NCI-H2196 (cell line): ENCODE results near the gene PLCG2.

Experiments used
- DNase-seq: peaks from one replicate; lab custom pipeline; 2025; ENCODE audit not compliant: unreplicated experiment; lab: John Stamatoyannopoulos, UW

Gene PLCG2

DNA sequence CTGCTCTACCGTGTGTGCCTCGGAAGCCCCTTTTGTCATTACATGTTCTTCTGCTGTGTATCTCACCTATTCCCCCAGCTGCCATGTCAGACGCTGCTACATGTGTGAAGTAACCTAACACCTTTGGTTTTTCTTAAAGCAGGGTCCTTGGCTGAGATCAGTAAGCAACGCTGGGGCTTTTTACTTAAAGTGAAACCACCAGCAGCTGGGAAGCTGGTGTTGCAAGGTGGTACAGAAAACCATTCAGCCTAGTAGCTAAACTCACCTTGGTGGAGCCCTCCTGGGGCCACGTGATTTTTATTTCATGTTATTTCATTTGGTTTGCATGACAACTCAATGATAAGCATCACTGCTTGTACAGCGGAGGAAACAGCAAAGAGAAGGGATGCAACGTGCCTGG, 62.6 kb downstream of the PLCG2 start:
- no peak for DNase-seq

DNA sequence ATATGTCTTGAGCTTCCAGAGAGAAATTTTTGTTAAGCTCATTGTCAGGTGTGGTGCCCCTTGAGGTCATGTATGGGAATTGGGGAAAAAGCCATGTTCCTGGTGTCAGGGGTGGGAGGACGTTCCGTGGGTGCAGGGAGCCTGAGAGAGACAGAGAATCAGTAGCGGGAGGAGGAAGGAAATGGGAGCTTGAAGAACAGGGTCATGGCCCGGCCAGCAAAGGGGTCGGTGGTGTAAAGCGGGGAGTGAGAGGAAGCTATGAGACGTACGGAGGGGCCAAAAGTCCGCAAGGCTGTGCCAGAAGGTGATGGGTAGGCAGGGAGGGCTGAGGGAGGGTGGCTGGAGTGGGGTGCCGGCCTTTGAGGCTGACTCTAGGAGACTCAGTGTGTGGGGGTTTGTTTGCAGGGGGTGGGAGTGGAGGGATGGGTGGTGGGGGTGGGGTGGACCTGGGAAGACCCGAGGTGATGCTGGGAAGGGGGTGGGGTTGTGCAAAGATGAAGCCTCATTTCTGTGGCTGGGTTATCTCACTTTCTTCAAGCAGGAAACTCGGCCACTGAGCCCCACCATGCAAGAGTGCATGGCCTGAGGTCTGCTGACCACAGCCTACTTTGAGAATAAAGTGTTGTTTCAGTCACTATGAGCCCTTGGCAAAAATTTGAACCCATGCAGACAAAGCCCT, 63.6 kb downstream of the PLCG2 start:
- no peak for DNase-seq

DNA sequence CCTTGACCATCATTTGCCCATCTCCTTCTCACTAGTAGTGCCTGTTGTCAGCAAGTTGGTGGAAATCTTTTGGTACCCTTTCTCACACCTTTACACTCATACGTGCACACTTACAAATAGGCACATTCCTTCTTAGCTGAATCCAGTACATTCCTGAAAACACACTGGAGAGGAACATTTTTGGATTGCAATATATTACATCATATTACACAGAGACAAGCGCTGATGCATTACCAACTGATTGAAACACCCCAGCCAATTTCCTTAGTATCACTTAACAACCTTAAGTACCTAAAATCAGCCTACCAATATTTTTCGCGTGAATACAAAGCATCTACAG, 64.1 kb downstream of the PLCG2 start:
- no peak for DNase-seq

DNA sequence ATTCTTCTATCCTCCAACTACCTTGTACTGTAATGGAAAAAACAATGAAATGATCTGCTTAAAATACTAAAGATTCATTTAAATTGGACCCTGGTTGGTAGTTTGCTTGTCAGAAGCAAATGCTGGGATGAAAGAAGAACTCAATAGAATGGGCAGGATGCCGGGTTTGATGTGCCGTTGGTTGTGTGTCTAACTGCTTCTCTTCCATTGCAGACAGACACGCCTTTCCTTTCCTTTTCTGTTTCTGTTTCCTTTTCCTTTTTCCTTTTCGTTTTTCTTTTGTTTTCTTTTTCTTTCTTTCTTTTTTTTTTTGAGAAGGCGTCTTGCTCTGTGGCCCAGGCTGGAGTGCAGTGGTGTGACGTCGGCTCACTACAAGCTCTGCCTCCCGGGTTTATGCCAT, 64.6 kb downstream of the PLCG2 start:
- DNase-seq: no peak

DNA sequence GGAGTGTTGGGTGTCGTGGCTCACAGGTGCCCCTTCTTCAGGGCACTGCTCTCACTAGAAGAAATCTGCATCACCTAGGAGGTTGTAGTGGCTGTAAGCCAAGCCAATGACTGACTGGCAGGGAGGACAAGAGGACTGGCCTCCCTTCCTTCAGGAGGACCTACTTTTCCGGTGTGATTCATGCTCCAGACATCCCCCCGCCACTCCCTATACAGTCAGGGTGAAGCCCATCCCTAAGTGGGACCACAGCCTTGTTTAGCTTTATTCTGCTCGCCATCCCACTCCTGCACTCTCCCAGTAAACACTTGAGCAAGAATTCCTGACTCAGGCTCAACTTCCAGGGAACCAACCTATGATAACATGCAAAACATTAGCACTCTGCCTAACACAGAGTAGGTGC, 67.0 kb downstream of the PLCG2 start:
- DNase-seq: no peak

DNA sequence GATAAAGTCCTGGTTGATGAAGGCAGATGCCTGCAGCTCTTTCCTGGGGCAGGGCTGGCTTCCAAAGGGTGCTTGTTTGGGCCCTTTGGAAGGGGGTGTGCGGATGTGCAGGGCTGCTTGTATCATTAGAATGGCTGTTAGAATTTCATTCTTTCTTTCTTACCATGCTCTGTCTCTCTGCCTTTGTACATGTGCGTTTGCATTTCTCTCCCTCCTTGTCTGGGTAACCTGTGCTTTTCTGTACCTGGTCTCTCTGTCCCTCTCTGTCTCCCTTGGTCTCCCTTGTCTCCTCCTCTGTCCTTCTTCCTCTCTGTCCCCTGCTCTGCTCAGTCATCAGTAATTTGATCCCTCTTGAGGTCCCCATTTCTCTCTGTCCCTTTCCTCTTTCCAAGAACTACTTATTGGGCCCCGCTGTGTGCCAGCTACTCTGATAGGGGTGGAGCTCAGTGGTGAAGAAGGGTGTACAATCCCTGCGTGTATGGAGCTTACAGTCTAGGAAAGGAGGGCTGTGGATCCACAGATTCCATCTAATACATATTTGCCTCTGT, 69.3 kb downstream of the PLCG2 start:
- no peak for DNase-seq

DNA sequence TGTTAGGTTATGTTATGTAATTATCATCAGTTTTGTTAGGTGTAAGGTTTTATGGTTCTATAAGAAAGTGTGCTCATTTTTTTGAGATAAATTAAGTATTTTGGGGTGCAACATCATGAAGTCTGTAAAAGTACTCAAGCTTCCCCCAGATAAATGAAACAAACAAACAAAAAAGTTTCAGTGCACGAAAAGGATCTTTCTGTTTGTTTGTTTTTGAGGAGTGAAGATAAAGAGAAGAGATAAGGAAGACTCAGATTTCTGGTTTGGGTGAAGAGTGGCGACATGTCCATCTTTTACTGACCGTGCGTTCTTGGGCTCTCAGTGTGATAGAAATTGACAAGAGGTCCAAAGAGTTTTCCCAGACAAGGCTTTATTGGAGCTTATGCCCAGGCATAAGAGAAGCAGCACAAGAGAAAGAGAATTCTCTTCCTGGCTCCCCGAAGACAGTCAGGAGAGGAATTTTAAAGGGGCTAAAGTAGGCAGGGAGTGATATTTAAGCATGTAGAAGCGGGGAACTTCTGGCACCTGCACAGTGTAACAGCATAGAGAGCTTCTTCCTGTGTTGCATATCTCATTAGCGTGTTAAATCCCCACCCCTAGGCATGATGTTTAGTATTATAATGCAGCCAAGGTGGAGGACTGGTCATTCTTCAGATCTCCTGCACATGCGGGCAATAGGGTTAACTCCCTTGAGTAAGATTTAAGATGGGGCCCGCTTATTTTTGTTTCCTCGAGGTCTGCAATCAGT, 71.3 kb downstream of the PLCG2 start:
- no peak for DNase-seq

DNA sequence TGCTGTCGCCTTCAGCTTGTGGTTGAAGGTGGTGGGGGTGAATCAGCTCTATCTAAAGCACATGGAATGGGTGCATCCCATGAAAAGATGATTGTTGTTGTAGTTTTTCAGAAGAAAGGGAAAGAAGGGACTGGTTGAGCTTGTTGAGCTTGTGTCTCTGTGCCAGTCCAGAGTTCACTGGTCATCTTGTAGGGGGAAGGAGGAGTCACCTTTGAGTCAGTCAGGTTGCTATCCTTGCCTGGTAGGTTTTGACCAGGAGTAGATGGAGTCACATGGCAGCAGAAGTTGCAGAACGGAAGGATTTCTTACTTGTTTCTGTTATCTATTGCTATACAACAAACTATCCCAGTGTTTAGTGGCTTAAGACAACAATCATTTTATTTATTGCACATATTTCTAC, 73.3 kb downstream of the PLCG2 start:
- no peak for DNase-seq

DNA sequence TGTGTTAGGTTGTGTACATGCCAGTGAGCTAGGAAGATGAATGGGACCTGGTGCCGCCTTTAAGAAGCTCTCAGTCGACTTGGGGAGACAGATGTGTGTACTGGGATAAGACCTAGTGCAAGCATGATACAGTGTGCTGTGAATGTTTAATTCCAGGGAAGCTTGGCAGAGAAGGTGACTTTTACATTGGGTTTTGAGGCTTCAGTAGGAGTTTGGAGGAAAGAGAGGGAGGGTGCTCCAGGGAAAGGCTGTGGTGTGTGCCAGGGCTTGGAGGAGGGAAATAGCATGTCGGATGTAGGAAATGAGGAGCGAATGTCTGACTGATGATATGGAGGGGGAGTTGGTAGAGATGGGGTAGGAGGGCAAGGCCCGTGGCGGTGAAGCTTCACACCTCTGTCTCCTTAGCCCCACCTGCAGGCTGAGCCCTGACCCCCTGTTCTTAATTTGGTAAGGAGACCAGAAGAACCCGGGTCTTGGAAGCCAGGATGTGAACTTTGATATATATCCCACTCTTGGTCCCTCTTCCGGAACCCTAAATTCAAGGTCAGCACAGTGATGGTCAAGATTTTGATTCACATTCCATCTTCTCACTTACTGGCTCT, 76.6 kb downstream of the PLCG2 start:
- no peak for DNase-seq

DNA sequence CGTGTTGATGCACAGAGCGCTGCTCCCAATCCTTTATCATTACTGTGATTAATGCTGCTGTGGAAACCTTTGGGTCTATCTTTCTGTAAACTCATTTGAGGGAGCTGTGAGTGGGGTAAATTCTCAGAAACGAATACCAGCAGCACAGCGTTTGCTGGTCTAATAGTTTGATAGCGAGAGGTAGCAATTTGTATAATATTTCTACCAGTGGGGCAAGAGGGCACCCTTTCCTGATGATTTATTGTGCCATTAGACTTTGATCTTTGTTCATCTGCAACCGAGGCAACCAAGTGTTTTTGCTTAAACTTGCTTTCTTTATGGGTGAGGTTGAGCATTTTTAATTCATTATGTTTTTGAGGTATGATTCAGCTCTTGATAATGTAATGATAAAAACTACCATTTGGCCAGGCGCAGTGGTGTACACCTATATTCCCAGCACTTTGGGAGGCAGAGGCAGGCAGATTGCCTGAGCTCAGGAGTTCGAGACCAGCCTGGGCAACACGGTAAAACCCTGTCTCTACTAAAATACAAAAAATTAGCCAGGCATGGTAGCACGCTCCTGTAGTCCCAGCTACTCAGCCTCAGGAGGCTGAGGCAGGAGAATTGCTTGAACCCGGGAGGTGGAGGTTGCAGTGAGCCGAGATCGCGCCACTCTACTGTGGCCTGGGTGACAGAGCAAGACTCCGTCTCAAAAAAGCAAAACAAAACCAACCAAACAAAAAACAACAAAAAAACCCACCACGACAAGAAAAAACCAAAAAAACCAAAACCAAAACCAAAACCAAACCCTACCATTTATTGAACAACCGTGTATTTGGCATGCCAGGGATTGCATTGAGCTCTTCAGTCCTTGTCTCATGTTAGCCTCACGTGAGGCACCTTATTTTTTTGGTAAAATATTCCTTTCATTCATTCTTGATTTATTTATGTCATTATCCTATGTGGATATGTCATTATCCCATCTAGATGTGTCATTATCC, 81.5 kb downstream of the PLCG2 start:
- DNase-seq: no peak

DNA sequence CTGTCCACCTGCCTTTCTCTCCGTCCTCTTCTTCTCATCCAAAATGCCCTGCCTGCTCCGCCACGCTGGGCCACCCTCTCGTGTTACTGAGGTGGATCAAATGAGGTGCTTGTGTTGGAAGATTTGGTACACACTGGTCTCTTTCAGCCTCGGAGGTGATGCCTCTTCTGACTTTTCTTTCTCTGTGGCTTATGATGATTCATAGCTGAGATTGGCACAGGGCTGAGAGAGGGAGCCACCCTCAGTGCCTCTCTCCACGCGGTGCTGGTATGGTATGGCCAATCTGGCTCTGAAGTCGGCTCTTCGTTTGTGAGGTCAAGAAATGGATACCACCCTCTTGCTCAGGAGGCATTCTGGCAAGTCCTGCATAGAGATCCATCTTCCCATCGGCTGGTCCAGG, 82.4 kb downstream of the PLCG2 start:
- no peak for DNase-seq

DNA sequence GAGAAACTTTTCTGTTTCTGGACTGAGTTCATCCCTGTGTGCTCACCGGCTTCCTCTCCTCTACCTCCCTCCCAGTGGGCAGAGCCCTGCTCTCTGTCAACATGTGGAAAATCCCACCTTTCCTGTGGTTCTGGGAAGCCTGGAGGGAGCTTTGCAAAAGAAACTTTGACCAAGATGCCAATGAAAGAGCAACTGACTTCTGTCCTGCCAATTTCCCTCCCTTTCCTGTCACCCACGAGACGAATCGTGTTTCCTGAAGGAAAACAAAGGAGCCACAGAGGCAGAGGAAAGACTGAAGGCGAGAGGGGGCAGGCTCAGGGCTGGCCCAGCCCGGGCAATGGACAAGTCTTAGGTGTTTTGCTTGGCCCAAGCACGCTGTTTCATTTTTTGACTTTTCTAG, 82.8 kb downstream of the PLCG2 start:
- DNase-seq: no peak

DNA sequence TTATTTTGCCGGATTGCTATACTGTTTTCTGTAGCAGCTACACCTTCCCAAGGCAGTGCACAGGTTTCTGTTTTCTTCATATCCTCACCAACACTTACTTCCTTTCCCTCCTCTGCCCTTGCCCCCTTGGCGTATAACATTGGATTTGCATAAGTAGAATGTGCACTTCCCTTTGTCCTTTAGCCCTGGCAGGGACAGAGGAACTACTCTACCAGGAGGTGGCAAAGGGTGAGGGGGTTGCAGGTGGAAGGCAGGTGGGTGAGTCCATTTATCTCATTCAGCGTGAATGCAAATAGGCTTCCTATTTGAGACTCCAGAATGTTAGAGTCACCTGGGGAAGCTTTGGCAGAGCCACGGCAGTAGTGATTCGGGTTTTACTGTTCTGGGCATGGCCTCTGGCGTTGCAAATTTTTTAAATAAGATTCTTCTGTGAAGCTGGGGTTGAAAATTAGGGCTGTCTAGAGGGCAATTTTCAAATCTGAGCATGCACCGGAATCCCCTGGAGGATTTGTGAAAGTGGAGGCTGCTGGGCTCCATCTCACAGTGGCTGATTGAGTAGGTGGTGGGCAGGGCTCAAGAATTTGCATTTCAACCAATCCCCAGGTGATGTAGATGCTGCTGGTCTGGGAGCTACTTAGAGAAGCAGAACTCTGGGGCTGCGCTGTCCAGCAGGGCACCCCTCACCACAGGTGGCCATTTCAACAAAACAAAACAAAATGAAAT, 84.7 kb downstream of the PLCG2 start:
- no peak for DNase-seq

DNA sequence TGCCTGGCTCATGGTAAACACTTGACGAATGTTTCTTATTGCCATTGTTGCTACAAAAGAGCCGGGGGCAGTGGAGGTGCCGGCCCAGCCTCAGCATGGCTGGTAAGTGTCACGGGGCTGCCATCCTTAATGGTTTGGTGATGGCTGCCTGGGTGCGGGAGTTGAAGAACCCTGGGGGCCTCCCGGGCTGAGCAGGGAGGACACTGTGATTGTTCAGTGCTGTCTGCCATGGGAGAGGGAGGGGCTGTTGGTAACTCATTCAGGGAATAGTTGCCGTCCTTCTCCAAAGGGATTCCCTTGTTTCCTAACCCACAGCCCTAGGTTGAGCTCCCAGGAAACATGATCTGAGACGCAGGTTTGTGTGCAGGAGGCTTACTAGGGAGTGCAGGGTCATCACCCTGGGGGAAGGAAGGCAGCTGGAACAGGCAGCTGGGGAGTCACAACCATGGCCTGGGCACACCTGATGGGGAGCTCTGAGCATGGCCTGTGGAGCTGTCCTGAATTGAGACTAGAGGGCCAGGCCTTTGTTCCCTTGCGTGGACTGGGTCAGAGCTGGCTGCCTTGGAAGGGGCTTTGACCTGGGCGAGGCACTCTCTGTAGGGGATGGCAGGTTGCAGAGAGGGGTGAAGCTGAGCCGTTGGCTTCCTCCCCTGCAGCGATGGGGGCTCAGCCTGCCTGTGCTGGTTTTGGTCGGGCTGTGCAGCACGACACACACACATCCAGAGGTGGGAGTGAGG, 85.7 kb downstream of the PLCG2 start:
- DNase-seq: no peak

DNA sequence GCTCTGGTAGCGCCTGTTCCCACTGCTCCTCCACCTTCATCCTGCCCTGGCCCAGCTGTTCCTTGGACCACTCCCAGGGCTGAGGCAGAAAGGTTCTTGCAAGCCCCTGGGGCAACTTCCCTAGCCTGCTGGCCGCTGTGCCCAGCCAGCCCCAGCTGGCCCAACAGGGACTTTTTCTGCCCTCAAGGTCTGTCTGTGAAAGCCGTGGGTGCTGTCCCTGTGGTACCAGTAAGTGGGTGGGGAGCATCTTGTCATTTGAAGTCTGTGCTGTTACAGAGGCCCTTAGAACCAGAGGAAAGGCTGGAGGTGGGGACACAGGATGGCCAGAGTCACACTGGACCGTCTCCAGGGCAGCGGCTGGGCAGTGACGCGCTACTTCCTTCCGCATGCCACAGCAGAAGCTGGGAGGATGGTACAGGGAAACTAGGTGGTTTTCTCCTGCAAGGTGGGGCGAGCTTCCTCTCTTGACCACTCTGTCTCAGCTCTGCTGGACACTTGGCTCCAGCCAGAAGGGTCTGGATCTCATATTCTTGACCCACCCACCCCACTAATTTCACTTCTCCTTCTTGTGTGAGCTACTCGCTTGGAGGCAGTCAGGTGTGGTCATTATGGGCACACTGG, 87.8 kb downstream of the PLCG2 start:
- no peak for DNase-seq

DNA sequence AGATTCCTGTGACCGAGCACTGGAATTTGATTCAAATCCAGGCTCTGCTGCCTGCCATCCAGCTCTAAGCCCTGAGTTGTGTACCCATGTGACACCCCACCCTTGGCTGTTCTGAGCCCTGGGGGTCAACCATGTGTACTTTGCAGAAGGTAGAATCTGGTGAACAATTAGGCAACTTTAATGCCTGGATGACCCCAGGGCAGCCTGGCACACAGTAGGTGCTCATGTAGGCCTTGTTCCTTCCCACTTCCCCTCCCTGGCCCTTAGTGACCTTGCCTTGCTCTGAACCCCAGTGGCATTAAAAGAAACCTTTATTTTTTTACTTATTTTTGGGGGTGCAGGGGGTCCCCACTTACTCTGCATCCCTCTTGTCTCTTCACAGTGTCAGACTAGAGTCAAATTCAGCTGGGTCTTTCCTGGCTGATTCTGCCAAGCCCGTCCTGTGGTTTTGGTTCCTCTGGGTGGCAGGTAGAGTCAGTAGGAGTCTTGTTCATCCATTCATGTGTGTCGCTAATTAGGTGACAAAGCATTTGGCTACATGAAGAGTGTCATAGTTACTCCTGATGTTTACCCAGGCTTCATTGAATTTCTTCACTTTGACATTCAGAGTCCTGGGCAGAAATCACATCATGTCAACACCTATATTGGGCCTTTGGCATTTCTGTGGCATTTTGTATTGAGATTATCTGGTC, 89.1 kb downstream of the PLCG2 start:
- DNase-seq: no peak

DNA sequence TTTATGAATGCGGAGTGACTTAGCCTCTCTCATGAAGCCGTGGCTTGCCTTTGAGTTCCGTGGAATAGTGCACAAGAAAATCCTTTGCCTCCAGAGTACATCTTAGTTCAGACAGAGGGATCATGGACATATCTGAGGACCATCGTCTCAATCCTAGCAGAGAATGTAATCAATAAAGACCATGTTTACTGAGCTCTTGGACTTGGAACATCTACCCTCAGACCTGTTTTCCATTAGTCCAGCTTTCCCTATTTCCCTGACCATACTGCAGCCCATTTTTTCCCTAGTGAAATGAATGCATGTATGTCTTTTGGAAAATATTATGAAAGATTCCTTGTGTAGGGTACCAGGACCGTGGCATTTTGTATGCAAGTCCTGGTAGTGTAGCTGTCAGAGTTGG, 90.2 kb downstream of the PLCG2 start:
- DNase-seq: no peak

DNA sequence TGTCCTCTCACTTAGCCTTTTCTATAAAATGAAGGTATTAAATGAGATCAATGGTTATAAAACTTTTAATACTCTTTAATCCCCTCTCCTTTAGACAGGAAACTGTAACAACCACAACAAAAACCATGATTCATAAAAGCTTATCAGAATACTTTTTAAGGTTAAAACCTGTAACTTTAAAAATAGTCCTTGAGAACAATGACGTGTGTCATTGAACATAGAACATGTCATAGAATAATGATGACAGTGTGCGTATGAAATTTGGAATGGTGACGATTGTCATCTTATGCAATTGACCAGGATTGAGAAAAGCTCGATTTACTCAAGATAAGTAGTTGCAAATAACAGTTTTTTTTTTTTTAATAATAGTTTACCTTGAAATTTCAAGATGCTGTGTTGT, 94.1 kb downstream of the PLCG2 start:
- DNase-seq: no peak
